Breast epithelium (tissue), 4 donors: ENCODE measurements around the gene LORICRIN. TPM values are rescaled to one million over a fixed set of nuclear protein-coding genes. Genes with fewer than 3 reads are reported as not detected.
"Not testable (repeated sequence)": the region's sequence is repeated elsewhere in the genome, so short reads cannot be mapped to it uniquely, and the experiment has no call there.

Experiments used
- DNase-seq, 2 donors: peaks; one replicate each; pipeline ENCODE4 v3.0.0-alpha.2; 2019; ENCODE audit warnings: low spot score in 2 of 2
- H3K27ac ChIP-seq, 2 donors: fragments of 200-600 bp; sonication (generic) in 1 of 2; one replicate each; pipeline ENCODE4 v1.5.1; 2016 to 2019; ENCODE audit warnings: mild to moderate bottlenecking in 1 of 2
- H3K27me3 ChIP-seq, 2 donors: fragments of 200-600 bp; sonication (generic) in 1 of 2; one replicate each; pipeline versions ENCODE4 v1.5.1 to v1.6.0; 2017 to 2019; ENCODE audit warnings: control low read depth in 1 of 2, mild to moderate bottlenecking in 1 of 2
- H3K36me3 ChIP-seq: fragments of 200-600 bp; one replicate; pipeline ENCODE4 v1.5.1; 2019
- H3K4me1 ChIP-seq, 2 donors: fragments of 200-600 bp; sonication (generic); one replicate each; pipeline ENCODE4 v1.5.1; 2016 to 2019; ENCODE audit warnings: control low read depth in 1 of 2
- H3K4me3 ChIP-seq, 3 donors: fragments of 200-600 bp; sonication (generic); 1 replicate in 2 of 3; 2 replicates in 1 of 3; pipeline ENCODE4 v1.5.1; 2016 to 2019; ENCODE audit warnings: mild to moderate bottlenecking in 3 of 3, moderate library complexity in 2 of 3
- H3K9me3 ChIP-seq, 2 donors: fragments of 200-600 bp; sonication (generic) in 1 of 2; one replicate each; pipeline ENCODE4 v1.5.1; 2016 to 2019; ENCODE audit warnings: control low read depth in 1 of 2
- POLR2A ChIP-seq: fragments of 450-650 bp; IDR thresholded peaks from one replicate; pipeline ENCODE4 v1.6.1; 2016; ENCODE audit warnings: antibody characterized with exemption, mild to moderate bottlenecking, moderate library complexity
- POLR2AphosphoS5 ChIP-seq, 3 donors: sonication (generic); formaldehyde crosslinking; IDR thresholded peaks; one replicate each; pipeline ENCODE4 v1.6.1; 2017; ENCODE audit warnings: antibody characterized with exemption in 3 of 3
- intact Hi-C: fragments of 100-400 bp; cut with DNase I; formaldehyde crosslinking; loops from one replicate; pipeline ENCODE4 v1.15.1; 2023; ENCODE audit warnings: low total_unique reads
- total RNA-seq, 3 donors: library from RNA; depleted of rRNA; stranded (reverse); fragments of >200 nt; gene quantifications; one replicate each; pipeline ENCODE4 v1.1.0, GENCODE V29; 2016
- TF ChIP-seq, protein P1 (sequence below), 3 donors: fragments of 450-650 bp; IDR thresholded peaks; one replicate each; pipeline ENCODE4 v1.5.1; 2016 to 2017; ENCODE audit warnings: antibody characterized with exemption in 3 of 3, mild to moderate bottlenecking in 3 of 3, moderate library complexity in 3 of 3

Gene LORICRIN
- total RNA-seq, 3 donors from 2014 or later: not detected

DNA sequence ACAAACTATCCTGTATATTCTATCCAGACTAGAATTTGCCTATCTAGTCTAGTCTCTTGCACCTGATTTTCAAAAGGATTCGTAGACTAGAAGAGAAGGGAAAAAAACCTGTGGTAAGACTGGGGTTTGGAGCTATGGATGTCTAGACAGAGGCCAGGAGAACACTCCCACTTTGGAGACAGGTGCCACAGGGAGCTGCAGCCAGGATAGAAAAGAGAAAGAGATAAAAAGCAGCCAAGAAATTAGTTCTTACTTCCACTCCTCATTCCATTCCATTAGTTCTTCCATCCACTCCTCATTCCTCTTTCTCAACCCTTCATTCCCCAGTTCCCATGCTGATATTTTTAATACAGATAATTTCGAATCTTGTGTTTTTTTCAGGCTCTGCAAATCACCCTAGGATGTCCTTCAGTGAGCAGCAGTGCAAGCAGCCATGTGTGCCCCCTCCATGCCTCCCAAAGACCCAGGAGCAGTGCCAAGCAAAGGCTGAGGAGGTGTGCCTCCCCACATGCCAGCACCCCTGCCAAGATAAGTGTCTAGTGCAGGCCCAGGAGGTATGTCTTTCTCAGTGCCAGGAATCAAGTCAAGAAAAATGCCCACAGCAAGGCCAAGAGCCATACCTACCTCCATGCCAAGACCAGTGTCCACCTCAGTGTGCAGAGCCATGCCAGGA lies 41.6 kb upstream of the LORICRIN start:
- intact Hi-C loops: no loop called here
- H3K36me3 ChIP-seq: no peaks in the 10 kb centered on the region
- no peaks in the 10 kb centered on the region for H3K9me3 ChIP-seq
- no peak overlapping the region for H3K27ac ChIP-seq
- no peaks in the 10 kb centered on the region for H3K27me3 ChIP-seq
- TF ChIP-seq POLR2AphosphoS5 (IDR thresholded peaks at IDR 0.05) (no peak), POLR2A (no peak)
- TF ChIP-seq, protein P1, sequence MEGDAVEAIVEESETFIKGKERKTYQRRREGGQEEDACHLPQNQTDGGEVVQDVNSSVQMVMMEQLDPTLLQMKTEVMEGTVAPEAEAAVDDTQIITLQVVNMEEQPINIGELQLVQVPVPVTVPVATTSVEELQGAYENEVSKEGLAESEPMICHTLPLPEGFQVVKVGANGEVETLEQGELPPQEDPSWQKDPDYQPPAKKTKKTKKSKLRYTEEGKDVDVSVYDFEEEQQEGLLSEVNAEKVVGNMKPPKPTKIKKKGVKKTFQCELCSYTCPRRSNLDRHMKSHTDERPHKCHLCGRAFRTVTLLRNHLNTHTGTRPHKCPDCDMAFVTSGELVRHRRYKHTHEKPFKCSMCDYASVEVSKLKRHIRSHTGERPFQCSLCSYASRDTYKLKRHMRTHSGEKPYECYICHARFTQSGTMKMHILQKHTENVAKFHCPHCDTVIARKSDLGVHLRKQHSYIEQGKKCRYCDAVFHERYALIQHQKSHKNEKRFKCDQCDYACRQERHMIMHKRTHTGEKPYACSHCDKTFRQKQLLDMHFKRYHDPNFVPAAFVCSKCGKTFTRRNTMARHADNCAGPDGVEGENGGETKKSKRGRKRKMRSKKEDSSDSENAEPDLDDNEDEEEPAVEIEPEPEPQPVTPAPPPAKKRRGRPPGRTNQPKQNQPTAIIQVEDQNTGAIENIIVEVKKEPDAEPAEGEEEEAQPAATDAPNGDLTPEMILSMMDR (IDR thresholded peaks at IDR 0.05): no peak
- no peak for DNase-seq
- no peaks in the 10 kb centered on the region for H3K4me1 ChIP-seq
- H3K4me3 ChIP-seq: no peak overlapping the region

DNA sequence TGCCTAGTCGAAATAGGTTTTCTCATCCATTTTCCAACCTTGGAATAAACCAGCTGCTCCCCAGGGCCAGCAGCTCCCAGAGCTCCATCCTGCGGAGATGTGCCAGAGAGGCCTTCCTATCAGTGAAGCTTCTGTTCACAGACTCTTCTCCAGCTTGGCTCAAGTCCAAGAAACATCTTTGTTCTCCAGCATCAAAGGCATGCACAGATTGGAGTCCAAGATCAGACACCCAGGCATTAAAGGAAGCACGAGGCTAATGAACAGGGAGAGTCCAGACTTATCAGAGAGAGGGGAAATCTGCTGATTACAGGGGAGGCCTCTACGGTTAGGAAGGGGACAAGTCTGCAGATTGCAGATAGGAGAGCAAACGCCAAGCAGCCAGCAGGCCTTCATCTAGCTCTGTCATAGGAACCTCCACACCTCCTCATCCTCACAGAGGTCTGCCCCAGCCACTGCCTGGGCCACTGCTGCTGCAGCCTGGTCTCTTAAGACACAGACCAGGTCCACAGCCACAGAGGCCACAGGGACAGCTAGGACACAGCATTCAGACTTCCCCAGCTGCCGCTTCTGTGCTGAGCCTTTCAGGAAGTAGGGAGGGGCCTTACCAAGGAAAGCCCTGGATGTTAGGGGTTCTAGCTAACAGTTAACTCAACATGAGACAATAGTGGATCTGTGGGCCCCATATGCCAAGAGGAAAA lies 38.7 kb upstream of the LORICRIN start:
- intact Hi-C loops: no loop called here
- Histone ChIP-seq H3K9me3 (no peaks in the 10 kb centered on the region), H3K4me3 (no peak overlapping the region), H3K27me3 (peaks cover 0 to 5% of the 10 kb centered on the region in 2 donors), H3K4me1 (no peaks in the 10 kb centered on the region), H3K27ac (no peak overlapping the region), H3K36me3 (no peaks in the 10 kb centered on the region)
- TF ChIP-seq POLR2AphosphoS5 (IDR thresholded peaks at IDR 0.05) (no peak), POLR2A (no peak)
- TF ChIP-seq, protein P1 (IDR thresholded peaks at IDR 0.05): no peak
- no peak for DNase-seq

DNA sequence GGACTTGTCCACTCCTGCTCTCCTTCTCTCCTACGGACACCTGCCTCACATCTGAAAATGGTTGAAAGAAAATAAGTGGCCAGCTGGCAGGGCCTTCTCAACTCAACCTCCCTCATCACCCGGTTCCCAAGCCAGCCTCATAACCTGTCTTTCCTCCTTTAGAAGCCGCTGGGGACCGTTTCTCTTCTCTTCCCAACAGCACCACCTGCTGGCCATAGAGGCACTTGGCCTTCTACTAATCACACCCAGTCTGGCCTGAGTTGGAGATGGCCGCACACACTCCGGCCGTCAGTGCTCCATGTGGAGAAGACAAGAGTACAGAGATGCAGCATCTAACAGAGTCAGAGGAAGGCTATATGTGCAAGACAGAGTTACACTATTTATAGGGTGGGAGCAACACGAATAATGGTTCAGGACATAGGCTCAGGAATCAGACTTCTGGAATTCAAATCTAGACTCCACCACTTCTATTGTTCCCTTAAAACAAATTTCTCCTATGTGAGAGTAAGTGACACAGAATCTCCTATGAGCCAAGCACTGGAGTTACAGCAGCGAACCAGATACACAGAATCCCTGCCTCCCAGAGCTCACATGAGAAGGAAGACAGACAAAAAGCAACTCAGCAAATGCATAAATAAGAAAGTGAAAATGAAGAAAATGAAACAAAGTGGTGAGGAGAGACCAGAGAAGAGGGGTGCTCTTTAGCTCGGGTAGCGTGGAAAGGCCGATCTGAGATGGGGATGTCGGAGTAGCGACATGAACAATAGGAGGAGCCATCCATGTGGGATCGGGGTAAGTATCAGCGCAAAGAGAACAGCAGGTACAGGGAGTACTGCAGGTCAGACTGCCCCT lies 36.2 kb upstream of the LORICRIN start:
- H3K36me3 ChIP-seq, H3K9me3 ChIP-seq, intact Hi-C loops, H3K4me1 ChIP-seq, H3K4me3 ChIP-seq, H3K27me3 ChIP-seq, H3K27ac ChIP-seq: not testable (repeated sequence)
- TF ChIP-seq, protein P1 (IDR thresholded peaks at IDR 0.05): peak in 2 of 3 donors; percentile 51 to 56
- DNase-seq: peak; percentile 50 to 64

DNA sequence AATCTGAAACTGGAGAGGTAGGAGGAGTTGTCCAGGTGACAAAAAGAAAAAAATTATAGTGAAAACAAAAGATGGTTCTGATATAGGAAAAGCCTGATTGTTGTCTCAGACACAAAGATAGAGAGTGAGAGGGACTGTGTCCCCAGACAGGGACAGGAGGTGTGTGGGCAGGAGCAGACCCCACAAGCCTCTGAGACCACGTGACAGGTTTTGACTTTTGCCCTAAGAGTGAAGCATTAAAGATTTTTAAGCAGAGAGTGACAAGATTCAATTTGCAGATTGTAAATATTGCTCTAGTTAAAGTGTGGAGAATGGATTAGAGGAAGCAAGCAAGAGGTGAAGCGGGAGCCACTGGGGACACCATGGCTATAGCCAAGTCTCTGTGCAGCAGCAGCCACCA lies 31.7 kb upstream of the LORICRIN start:
- no peak for DNase-seq
- no peaks in the 10 kb centered on the region for H3K9me3 ChIP-seq
- no peaks in the 10 kb centered on the region for H3K36me3 ChIP-seq
- intact Hi-C loops: no loop called here
- H3K27ac ChIP-seq: no peak overlapping the region
- peaks cover 0 to 5% of the 10 kb centered on the region in 2 donors for H3K27me3 ChIP-seq
- TF ChIP-seq, protein P1 (IDR thresholded peaks at IDR 0.05): no peak
- TF ChIP-seq POLR2AphosphoS5 (IDR thresholded peaks at IDR 0.05): no peak
- no peak for TF ChIP-seq POLR2A
- no peaks in the 10 kb centered on the region for H3K4me1 ChIP-seq
- H3K4me3 ChIP-seq: no peak overlapping the region

DNA sequence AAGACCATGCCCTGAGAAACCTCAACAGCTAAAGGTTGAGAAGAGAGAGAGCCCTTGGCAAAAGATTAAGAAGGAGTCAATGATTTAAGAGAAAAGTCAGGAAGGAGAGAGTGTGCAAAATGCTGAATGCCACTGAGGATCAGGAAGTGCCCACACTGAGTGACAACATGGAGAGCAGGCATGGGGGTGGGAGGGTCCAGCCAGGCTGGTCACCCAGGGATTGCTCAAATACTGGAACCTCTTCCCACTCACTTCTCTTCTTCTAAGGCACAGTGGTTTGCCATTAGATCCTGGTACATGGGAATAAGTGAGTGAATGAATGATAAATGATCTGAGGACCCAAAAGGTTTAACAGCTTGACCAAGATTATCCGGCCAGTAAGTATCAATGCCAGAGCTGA lies 31.0 kb upstream of the LORICRIN start:
- intact Hi-C loops: no loop called here
- no peak for DNase-seq
- no peak overlapping the region for H3K27ac ChIP-seq
- peaks cover 0 to 5% of the 10 kb centered on the region in 2 donors for H3K27me3 ChIP-seq
- no peak overlapping the region for H3K4me3 ChIP-seq
- H3K36me3 ChIP-seq: no peaks in the 10 kb centered on the region
- TF ChIP-seq, protein P1 (IDR thresholded peaks at IDR 0.05): no peak
- TF ChIP-seq POLR2AphosphoS5 (IDR thresholded peaks at IDR 0.05) (no peak), POLR2A (no peak)
- no peaks in the 10 kb centered on the region for H3K9me3 ChIP-seq
- H3K4me1 ChIP-seq: no peaks in the 10 kb centered on the region

DNA sequence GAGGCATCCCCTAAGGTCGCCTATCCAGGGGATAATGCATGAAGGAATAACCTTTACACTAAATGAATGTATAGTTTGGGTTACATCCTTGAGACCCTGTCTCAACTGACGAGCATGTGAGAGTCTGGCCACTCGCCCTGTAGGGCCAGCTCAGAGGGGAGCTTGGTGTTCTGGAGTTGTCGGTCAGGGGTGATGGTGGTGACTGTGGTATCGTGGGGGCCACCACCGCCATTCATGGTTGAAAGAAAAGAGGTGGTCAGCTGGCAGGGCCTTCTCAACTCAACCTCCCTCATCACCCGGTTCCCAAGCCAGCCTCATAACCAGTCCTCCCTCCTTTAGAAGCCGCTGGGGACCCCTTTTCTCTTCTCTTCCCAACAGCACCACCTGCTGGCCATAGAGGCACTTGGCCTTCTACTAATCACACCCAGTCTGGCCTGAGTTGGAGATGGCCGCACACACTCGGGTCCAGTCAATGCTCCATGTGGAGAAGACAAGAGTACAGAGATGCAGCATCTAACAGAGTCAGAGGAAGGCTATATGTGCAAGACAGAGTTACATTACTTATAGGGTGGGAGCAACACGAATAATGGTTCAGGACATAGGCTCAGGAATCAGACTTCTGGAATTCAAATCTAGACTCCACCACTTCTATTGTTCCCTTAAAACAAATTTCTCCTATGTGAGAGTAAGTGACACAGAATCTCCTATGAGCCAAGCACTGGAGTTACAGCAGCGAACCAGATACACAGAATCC lies 30.2 kb upstream of the LORICRIN start:
- H3K27me3 ChIP-seq, H3K4me3 ChIP-seq, H3K9me3 ChIP-seq, intact Hi-C loops, H3K36me3 ChIP-seq, DNase-seq, H3K4me1 ChIP-seq, H3K27ac ChIP-seq: not testable (repeated sequence)
